ENCODE measurements around the gene DYNLRB1. TPM values are rescaled to one million over a fixed set of nuclear protein-coding genes. Genes with fewer than 3 reads are reported as not detected.

The DYNLRB1 gene
- total and polyA plus RNA-seq, 2 donors from 2014 or later, result 185 to 676 TPM

DNA sequence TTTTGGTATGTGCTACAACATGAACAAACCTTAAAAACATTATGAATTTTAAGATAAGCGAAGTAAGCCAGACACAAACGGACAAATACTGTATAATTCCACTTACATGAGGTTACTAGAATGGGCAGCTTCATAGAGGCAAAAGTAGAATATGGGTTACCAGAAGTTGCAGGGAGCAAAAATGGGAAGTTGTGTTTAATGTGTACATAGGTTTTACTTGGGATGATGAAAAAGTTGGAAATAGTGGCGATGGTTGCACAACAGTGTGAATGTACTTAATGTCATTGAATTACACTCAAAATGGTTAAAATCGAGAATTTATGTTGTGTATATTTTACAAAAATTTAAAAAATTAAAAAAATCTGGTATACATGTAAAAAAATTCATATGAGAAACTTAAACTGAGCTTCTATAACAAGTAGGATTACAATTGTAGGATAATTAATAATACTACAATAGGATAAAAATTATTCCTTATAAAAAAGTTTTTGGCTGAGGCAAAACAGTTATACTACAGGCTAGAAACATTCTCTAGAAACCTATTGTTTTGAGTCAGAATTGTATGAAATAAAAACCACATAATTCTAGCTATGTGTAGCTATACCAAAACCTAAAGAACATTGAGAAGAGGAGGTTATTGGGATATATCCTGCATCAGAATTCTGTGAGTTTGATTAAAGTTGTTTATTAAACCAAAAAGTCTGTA is 24.8 kb upstream of the DYNLRB1 start:
- no peak for FAIRE-seq
- intact Hi-C loops (cut with DNase I), result no loop called here

DNA sequence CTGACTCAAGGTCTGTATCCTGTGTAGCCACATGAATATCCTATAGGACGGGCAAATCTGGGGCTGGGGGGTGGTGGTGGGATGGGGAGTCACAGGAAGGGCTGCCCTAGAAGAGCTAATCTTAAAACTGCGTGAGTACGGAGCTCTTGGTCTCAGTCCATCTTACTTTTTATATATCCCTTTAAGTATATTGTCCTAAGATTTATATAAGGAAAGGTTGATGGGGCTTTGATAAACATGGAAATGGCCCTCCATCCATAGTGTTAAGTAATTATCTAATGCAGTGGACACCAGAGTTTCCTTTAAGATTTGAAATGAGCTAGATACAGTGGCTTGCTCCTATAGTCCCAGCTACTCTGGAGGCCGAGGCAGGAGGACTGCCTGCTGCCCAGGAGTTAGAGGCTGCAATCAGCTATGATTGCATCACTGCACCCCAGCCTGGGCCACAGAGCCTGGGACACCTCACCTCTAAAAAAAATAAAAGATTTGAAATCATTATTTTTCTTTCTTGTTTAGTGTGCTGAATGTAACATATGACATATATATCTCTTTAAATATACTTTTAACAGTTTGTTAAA is 24.2 kb upstream of the DYNLRB1 start:
- DNase-seq, result no peak
- Histone ChIP-seq H3K4me1 (ENCODE audit: control insufficient read depth in 2 of 3, insufficient read depth in 2 of 3, low read depth in 1 of 3, low read length in 3 of 3) (no peaks in the 10 kb centered on the region), H3K4me3 (ENCODE audit: low read length in 3 of 3) (no peak overlapping the region), H3K36me3 (ENCODE audit: control insufficient read depth in 2 of 3, insufficient read depth in 3 of 3, low read length in 3 of 3) (peaks cover 16 to 41% (median 18%) of the 10 kb centered on the region in 3 donors), H3K27me3 (ENCODE audit: control insufficient read depth, insufficient read depth, low read length) (no peaks in the 10 kb centered on the region), H3K9ac (ENCODE audit: low read length in 3 of 3) (no peak overlapping the region), H3K27ac (ENCODE audit: low read depth in 2 of 2, low read length in 2 of 2) (no peak overlapping the region), H3K9me3 (ENCODE audit: control insufficient read depth in 2 of 3, insufficient read depth in 1 of 3, low read length in 3 of 3) (no peaks in the 10 kb centered on the region)
- no peak for FAIRE-seq
- intact Hi-C loops (cut with DNase I), result no loop called here
- TF ChIP-seq, protein P1, sequence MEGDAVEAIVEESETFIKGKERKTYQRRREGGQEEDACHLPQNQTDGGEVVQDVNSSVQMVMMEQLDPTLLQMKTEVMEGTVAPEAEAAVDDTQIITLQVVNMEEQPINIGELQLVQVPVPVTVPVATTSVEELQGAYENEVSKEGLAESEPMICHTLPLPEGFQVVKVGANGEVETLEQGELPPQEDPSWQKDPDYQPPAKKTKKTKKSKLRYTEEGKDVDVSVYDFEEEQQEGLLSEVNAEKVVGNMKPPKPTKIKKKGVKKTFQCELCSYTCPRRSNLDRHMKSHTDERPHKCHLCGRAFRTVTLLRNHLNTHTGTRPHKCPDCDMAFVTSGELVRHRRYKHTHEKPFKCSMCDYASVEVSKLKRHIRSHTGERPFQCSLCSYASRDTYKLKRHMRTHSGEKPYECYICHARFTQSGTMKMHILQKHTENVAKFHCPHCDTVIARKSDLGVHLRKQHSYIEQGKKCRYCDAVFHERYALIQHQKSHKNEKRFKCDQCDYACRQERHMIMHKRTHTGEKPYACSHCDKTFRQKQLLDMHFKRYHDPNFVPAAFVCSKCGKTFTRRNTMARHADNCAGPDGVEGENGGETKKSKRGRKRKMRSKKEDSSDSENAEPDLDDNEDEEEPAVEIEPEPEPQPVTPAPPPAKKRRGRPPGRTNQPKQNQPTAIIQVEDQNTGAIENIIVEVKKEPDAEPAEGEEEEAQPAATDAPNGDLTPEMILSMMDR (IDR thresholded peaks at IDR 0.05; ENCODE audit: borderline replicate concordance, extremely low read depth, insufficient read depth), result no peak

More for the DNA sequence above, 24.8 kb upstream of the DYNLRB1 start:
- no peak for DNase-seq
- Histone ChIP-seq H3K27ac (ENCODE audit: low read depth in 2 of 2, low read length in 2 of 2) (no peak overlapping the region), H3K9ac (ENCODE audit: low read length in 3 of 3) (no peak overlapping the region), H3K27me3 (ENCODE audit: control insufficient read depth, insufficient read depth, low read length) (no peaks in the 10 kb centered on the region), H3K36me3 (ENCODE audit: control insufficient read depth in 2 of 3, insufficient read depth in 3 of 3, low read length in 3 of 3) (peaks cover 16 to 36% (median 18%) of the 10 kb centered on the region in 3 donors), H3K4me3 (ENCODE audit: low read length in 3 of 3) (no peak overlapping the region), H3K9me3 (ENCODE audit: control insufficient read depth in 2 of 3, insufficient read depth in 1 of 3, low read length in 3 of 3) (no peaks in the 10 kb centered on the region), H3K4me1 (ENCODE audit: control insufficient read depth in 2 of 3, insufficient read depth in 2 of 3, low read depth in 1 of 3, low read length in 3 of 3) (no peaks in the 10 kb centered on the region)
- TF ChIP-seq, protein P1 (IDR thresholded peaks at IDR 0.05; ENCODE audit: borderline replicate concordance, extremely low read depth, insufficient read depth), result no peak

DNA sequence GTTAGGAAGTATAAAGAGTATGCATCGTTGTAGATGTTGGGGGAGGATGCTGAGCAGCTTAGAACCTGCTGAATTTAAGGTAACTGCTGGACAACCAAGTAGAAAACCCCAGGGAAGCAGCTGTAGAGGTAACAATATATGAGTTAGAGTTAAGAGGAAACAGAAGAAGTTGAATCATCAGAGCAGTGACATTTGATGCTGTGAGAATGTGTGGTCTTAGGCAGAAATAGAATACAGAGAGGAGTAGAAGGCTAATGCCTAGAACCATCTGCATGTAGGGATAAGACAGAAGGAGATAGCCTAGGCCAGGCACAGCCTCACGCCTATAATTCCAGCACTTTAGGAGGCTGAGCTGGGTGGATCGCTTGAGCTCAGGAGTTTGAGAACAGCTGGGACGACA is 22.6 kb upstream of the DYNLRB1 start:
- Histone ChIP-seq H3K27me3 (ENCODE audit: control insufficient read depth, insufficient read depth, low read length) (no peaks in the 10 kb centered on the region), H3K9me3 (ENCODE audit: control insufficient read depth in 2 of 3, insufficient read depth in 1 of 3, low read length in 3 of 3) (no peaks in the 10 kb centered on the region), H3K27ac (ENCODE audit: low read depth in 2 of 2, low read length in 2 of 2) (no peak overlapping the region), H3K9ac (ENCODE audit: low read length in 3 of 3) (no peak overlapping the region), H3K4me1 (ENCODE audit: control insufficient read depth in 2 of 3, insufficient read depth in 2 of 3, low read depth in 1 of 3, low read length in 3 of 3) (no peaks in the 10 kb centered on the region), H3K4me3 (ENCODE audit: low read length in 3 of 3) (no peak overlapping the region), H3K36me3 (ENCODE audit: control insufficient read depth in 2 of 3, insufficient read depth in 3 of 3, low read length in 3 of 3) (peaks cover 16 to 41% (median 18%) of the 10 kb centered on the region in 3 donors)
- DNase-seq (no peak), FAIRE-seq (no peak)
- TF ChIP-seq, protein P1 (IDR thresholded peaks at IDR 0.05; ENCODE audit: borderline replicate concordance, extremely low read depth, insufficient read depth), result no peak
- intact Hi-C loops (cut with DNase I), result no loop called here
